Pulmonary artery endothelial cell (primary cell): Measurements from ENCODE around the gene PHOSPHO1. TPM values are rescaled to one million over a fixed set of nuclear protein-coding genes. Genes with fewer than 3 reads are reported as not detected.
A peak's percentile ranks its signal among the peaks of the same experiment; 100 is the strongest.

Experiments
- DNase-seq: peaks from one replicate; pipeline ENCODE4 v3.0.0-alpha.2; 2011; ENCODE audit warnings: low read depth, low spot score
- total RNA-seq: library from RNA; depleted of rRNA; stranded (reverse); fragments of >200 nt; gene quantifications from 2 replicates; pipeline ENCODE4 v1.2.3, GENCODE V29; 2014

Gene PHOSPHO1
- total RNA-seq, 1 donor from 2014 or later, result 0.07 TPM

DNA sequence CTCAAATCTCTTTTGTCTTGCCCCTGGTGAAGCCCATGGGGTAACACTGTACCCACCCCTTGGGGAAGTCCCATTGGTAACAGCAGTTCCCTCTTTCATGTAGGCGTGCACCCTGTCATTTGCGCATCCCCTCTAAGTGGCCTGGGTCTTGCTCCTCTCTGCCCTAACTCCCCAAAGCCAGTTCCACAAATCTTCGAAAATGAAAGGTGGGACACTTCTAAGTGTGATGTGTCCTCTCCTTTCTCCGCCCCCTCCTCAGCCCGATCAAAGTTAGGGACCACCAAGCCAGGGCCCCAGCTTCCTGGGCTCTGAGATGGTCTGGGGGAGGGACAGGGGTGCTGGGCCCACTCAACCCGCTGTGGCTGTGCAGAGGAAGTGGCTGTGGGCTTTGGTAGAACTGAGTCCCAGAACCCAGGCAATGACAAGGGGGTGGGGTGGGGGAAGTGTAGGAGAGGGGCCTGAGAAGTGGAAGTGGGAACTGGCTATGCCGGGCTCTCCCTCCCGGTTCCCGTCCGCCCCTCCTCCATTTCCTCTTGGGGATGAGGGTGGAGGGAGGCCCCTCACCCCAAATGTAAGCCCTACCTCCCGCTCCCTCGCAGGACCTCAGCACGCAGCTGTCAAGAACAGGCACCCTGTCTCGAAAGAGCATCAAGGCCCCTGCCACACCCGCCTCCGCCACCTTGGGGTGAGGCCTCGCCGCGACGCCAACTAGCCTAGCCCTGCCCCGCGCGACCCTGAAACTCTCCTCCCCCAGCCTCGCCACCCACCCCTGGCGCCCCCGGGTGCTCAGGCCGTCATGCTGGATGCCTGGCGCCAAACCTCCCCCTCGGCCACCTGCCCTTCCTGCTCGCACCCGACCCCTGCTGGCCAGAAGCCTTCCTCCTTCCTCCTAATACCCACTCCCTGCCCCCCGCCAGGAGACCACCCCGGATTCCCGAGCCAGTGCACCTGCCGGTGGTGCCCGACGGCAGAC is 11.4 kb downstream of the PHOSPHO1 start:
- DNase-seq, result no peak

GRCh38 chr17:49217651-49218413 is 12.8 kb downstream of the PHOSPHO1 start:
- no peak for DNase-seq

DNA sequence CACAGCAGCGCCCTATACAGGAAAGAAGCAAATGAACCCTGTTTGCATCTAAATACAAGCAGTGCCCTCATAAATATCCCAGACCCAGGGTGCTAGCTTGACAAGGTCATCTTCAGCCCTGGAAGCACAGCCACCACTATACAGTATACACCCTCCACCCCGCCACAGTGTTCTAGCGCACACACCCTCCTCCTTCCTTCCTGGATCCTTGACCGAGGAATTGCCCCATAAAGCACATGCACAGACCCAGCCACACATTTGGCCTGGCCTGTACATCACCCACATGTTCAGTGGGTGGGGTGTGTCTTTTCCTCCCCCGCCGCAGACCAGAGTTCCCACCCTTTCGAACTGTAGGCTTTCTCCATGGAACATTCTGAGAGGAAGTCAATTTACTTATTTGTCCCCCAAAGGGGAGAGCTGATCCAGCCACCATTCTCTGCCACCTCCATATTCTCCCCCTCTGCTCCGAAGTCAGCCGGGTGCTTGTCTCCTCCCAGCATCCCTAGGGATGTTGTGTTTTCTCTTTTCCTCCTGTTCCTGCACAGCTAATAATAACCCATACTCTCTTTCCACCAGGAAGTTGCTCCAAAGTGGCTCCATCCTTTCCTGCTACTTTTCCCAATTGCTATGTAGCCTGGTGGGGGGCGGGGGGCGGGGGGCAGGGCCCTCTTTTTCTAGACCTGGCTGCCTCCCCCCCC is 13.5 kb downstream of the PHOSPHO1 start:
- DNase-seq, result no peak

DNA sequence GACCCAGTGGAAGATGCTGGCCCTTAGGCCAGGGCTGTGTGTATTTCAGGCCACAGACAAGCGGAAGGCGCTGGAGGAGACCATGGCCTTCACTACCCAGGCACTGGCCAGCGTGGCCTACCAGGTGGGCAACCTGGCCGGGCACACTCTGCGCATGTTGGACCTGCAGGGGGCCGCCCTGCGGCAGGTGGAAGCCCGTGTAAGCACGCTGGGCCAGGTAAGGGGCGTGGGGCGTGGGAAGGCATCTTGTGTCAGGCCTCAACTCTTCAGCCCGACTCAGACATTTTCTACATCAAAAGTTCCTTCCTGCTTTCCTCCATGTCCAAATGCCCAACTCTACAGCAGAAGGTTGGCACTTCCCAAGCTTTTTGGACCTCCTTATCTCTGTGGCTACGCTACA is 14.1 kb downstream of the PHOSPHO1 start:
- DNase-seq, result no peak

DNA sequence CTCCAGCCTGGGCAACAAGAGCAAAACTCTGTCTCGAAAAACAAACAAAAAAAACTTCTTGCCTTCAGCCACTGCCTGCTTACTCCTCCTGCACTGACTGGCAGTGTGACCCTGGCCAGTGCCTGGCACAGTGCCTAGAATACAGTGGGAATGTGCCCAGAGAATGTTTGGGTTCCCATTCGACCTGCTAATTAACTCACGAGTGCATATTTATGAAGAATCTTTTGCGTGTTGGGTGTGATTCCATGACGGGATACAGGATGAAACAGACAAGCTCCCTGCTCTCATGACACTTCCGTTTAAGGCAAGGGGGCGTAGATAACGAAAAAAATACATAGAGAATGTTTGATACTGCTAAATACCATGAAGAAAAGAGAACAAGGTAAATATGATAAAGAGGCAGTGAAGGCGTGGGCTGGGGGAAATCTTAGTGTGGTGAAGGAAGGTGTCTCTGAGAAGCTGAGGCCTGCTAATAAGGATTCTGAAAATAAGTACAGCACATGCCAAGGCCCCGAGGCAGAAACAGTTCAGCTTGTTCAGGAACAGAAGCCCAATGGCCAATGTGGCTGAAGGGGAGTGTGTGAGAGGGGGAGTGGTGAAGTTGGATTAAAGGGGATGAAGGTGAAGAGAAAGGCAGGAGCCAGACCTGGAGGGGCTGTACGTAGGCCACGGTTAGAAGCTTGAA is 15.8 kb downstream of the PHOSPHO1 start:
- no peak for DNase-seq

- no peak for DNase-seq
Observed at GRCh38 chr17:49213847-49214246, 16.7 kb downstream of the PHOSPHO1 start.

- DNase-seq, result no peak
Observed at GRCh38 chr17:49213399-49213798, 17.2 kb downstream of the PHOSPHO1 start.

- peak; percentile 60 for DNase-seq
Observed at GRCh38 chr17:49210158-49211029, 20.2 kb downstream of the PHOSPHO1 start, which contains the start of the genes ABI3 and GNGT2. TSS of gene ABI3 (plus strand) at chr17:49210707. CDS start at chr17:49210725, 18 bp downstream. TSS of gene GNGT2 (minus strand) at chr17:49210574. CDS start at chr17:49207422, 3,152 bp downstream.

DNA sequence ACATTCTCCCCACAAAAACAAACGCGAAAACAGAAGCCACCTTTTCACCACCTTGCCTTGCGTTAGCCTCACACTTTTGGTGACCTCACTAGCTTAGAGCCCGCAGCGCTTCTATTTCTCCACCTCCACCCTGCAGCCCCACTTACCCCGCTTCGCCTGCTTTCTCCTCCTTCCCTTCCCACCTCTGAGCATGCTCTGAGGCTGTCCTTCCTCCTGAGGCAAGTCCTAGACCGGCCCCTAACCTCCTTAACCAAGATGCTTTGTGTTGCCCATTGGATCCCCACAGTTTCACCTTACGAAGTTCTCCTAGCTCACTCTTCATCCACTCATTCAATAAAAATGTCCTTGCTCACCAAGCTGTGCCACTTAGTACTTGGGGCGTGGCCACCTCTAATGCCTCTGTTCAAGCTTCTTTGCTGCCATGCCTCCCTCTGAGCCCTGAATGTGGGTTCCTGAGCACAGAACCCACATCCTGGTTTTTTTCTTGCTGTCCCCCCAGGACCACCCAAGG is 21.5 kb downstream of the PHOSPHO1 start:
- no peak for DNase-seq

- DNase-seq, result no peak
Observed at GRCh38 chr17:49204516-49204915, 26.1 kb downstream of the PHOSPHO1 start.

GRCh38 chr17:49203796-49204195 is 26.8 kb downstream of the PHOSPHO1 start:
- DNase-seq, result no peak

GRCh38 chr17:49201481-49201927 is 29.1 kb downstream of the PHOSPHO1 start:
- DNase-seq, result no peak

GRCh38 chr17:49200423-49201083 is 30.0 kb downstream of the PHOSPHO1 start:
- no peak for DNase-seq

DNA sequence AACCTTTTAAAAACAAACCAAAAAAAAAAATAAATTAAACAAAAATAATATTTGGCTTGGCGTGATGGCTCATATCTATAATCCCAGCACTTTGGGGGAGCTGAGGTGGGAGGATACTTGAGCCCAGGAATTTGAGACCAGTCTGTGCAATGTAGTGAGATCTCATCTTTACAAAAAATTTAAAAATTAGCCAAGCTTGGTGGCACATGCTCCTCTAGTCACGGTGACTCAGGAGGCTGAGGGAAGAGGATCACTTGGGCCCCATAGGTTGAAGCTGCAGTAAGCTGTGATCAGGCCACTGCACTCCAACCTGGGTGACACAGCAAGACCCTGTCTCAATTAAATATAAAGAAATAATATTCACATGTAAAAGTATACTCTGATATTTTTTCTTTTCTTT is 32.4 kb downstream of the PHOSPHO1 start:
- DNase-seq, result no peak

DNA sequence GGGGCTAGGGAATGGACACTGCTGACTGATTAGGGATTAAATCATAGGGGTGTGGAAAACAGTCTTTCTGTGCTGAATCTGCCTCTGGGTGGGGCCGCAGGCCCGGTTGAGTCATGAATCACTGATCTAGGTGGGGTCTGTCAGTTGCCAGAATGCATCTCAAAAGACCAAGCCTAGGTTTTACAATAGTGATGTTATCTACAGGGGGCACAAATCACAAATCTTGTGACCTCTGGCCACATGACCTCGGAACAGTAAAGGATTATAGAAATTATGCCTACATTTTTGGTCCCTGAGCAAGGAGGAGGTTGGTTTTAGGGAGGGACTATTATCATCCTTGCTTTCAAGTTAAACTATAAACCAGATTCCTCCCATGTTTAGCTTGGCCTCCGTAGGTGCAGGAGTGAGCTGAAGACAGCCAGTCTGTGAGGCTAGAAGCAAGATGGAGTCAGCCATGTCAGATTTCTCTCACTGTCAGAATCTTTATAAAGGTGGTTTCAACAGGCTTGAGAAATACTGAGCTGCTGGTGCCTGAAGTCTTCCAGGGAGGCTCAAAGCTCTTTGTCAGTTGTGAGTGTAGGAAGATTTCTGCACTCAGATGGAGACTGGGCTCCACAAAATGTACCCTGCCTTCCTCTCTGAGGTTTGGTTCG is 33.1 kb downstream of the PHOSPHO1 start:
- DNase-seq, result no peak

DNA sequence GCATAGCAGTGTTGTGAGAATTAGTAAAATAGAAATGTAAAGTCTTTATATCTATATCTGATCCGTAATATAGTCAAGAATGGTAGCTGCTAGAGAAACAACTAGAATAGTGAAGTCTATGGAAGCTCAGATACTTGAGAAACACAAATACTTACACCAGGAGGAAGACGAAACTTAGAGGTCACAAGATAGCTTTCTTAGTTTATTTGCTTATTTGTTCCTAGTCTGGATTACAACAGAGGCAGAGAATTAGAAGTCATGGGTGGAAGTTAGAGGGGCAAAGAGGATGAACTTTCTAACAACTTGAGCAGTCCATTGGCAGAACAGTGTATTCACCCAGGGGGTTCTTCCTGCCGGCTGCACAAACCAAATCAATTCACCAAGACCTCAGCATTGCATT is 34.1 kb downstream of the PHOSPHO1 start:
- no peak for DNase-seq

GRCh38 chr17:49195751-49196150 is 34.8 kb downstream of the PHOSPHO1 start:
- DNase-seq, result no peak

DNA sequence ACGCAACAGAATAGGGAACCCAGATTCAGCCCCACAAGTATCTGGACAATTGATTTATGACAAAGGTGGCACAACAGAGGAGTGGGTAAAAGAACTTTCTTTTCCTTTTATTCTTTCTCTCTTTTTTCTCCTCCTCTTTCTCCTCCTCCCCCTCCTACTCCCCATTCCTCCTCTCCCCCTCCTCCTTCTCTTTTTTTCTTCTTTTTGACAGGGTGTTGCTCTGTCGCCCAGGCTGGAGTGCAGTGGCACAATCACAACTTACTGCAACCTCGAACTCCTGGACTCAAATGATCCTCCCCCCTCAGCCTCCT is 36.3 kb downstream of the PHOSPHO1 start:
- DNase-seq, result no peak
